IMR-90 (cell line): ENCODE data around the gene CCDC120. TPM values are rescaled to one million over a fixed set of nuclear protein-coding genes. Genes with fewer than 3 reads are reported as not detected.

ENCODE experiments used
- ATAC-seq: fragments of 200-7000 bp; cut with Tn5 transposase; 2 replicates; pipeline ENCODE4 v1.9.1; 2020; ENCODE audit warnings: low read depth, mild to moderate bottlenecking, moderate library complexity
- BruUV-seq: library from RNA; stranded (reverse); fragments of 400-500 nt; replicated peaks from 2 replicates; lab custom pipeline; 2021; lab: Mats Ljungman, UMichigan
- CTCF ChIA-PET: fragments of 300-600 bp; formaldehyde crosslinking; extraction: SDS; loops from one replicate; lab custom pipeline; 2021; ENCODE audit warnings: antibody characterized with exemption; lab: Yijun Ruan, JAX
- POLR2A ChIA-PET: fragments of 300-600 bp; sonication (Branson Sonifier 250); formaldehyde crosslinking; loops from one replicate; lab custom pipeline; 2022; ENCODE audit warnings: antibody characterized with exemption; ENCODE audit not compliant: unreplicated experiment; lab: Charles Lee
- DNase-seq: peaks from one replicate; pipeline ENCODE4 v3.0.0; 2013
- H2AFZ ChIP-seq: replicated peaks from 2 replicates; pipeline ENCODE3; 2013; ENCODE audit warnings: low read length, mild to moderate bottlenecking; ENCODE audit not compliant: poor library complexity
- H2AK5ac ChIP-seq: 2 replicates; pipeline ENCODE4 v1.6.1; 2013; ENCODE audit warnings: low read depth, low read length, inconsistent platforms
- H2AK9ac ChIP-seq: replicated peaks from 2 replicates; pipeline ENCODE3; 2013; ENCODE audit warnings: mild to moderate bottlenecking, low read depth, low read length, moderate library complexity; ENCODE audit not compliant: poor library complexity
- H2BK120ac ChIP-seq: 2 replicates; pipeline ENCODE4 v1.6.1; 2013; ENCODE audit warnings: low read depth, low read length, inconsistent platforms
- H2BK15ac ChIP-seq: 3 replicates; pipeline ENCODE4 v1.6.1; 2013; ENCODE audit warnings: low read depth, low read length, inconsistent platforms
- H2BK20ac ChIP-seq: 2 replicates; pipeline ENCODE4 v1.6.1; 2013; ENCODE audit warnings: low read depth, mild to moderate bottlenecking, inconsistent platforms, low read length, moderate library complexity
- H2BK5ac ChIP-seq: 2 replicates; pipeline ENCODE4 v1.6.1; 2013; ENCODE audit warnings: mild to moderate bottlenecking, low read depth, low read length, inconsistent platforms; ENCODE audit not compliant: poor library complexity, severe bottlenecking
- H3K14ac ChIP-seq: replicated peaks from 2 replicates; pipeline ENCODE4 v1.6.1; 2013; ENCODE audit warnings: low read depth, low read length, inconsistent platforms
- H3K18ac ChIP-seq: 2 replicates; pipeline ENCODE4 v1.6.1; 2013; ENCODE audit warnings: low read depth, low read length, control low read depth
- H3K23ac ChIP-seq: 2 replicates; pipeline ENCODE4 v1.6.1; 2013; ENCODE audit warnings: low read depth, low read length, inconsistent platforms
- H3K27ac ChIP-seq: 2 replicates; pipeline ENCODE4 v1.5.1; 2013; ENCODE audit warnings: mild to moderate bottlenecking, control low read depth, low read length; ENCODE audit not compliant: insufficient read depth
- H3K27me3 ChIP-seq: 2 replicates; pipeline ENCODE4 v1.6.1; 2013; ENCODE audit warnings: low read length; ENCODE audit not compliant: control insufficient read depth, insufficient read depth
- H3K36me3 ChIP-seq: 2 replicates; pipeline ENCODE4 v1.6.1; 2013; ENCODE audit warnings: low read length, mixed read lengths; ENCODE audit not compliant: control insufficient read depth, insufficient read depth
- H3K4ac ChIP-seq: 2 replicates; pipeline ENCODE4 v1.6.1; 2013; ENCODE audit warnings: low read depth, low read length, inconsistent platforms
- H3K4me1 ChIP-seq: 2 replicates; pipeline ENCODE4 v1.6.1; 2013; ENCODE audit warnings: low read length, mixed read lengths; ENCODE audit not compliant: control insufficient read depth, insufficient read depth
- H3K4me2 ChIP-seq: 2 replicates; pipeline ENCODE4 v1.6.1; 2013; ENCODE audit warnings: low read depth, mild to moderate bottlenecking, control low read depth, low read length, moderate library complexity
- H3K4me3 ChIP-seq: 2 replicates; pipeline ENCODE4 v1.5.1; 2013; ENCODE audit warnings: low read depth, mild to moderate bottlenecking, control low read depth, low read length, moderate library complexity; ENCODE audit not compliant: insufficient read depth
- H3K56ac ChIP-seq: 2 replicates; pipeline ENCODE4 v1.6.1; 2013; ENCODE audit warnings: low read length, inconsistent platforms; ENCODE audit not compliant: insufficient read depth; ENCODE audit errors: extremely low read depth
- H3K79me1 ChIP-seq, 2 experiments: 2 replicates each; pipeline ENCODE4 v1.6.1; 2013; ENCODE audit warnings: low read length in 2 of 2, inconsistent platforms in 1 of 2, low read depth in 1 of 2
- H3K9ac ChIP-seq: 2 replicates; pipeline ENCODE4 v1.6.1; 2013; ENCODE audit warnings: low read depth, low read length, control low read depth
- H3K9me1 ChIP-seq: 2 replicates; pipeline ENCODE4 v1.6.1; 2013; ENCODE audit warnings: low read length, inconsistent platforms; ENCODE audit not compliant: insufficient read depth
- H3K9me3 ChIP-seq: 2 replicates; pipeline ENCODE4 v1.6.1; 2013; ENCODE audit warnings: low read length; ENCODE audit not compliant: control insufficient read depth, insufficient read depth
- H4K20me1 ChIP-seq: 2 replicates; pipeline ENCODE4 v1.6.1; 2013; ENCODE audit warnings: low read length, inconsistent platforms; ENCODE audit not compliant: insufficient read depth
- H4K5ac ChIP-seq: 2 replicates; pipeline ENCODE4 v1.6.1; 2013; ENCODE audit warnings: mild to moderate bottlenecking, low read depth, low read length, control low read depth
- H4K8ac ChIP-seq, 2 experiments: 2 replicates each; pipeline ENCODE4 v1.6.1; 2013; ENCODE audit warnings: low read depth in 2 of 2, low read length in 2 of 2, control low read depth in 1 of 2, inconsistent platforms in 1 of 2
- H4K91ac ChIP-seq: 2 replicates; pipeline ENCODE4 v1.6.1; 2013; ENCODE audit warnings: low read depth, low read length, inconsistent platforms; ENCODE audit not compliant: insufficient read depth
- BHLHE40 ChIP-seq: fragments of 150-350 bp; IDR thresholded peaks from 2 replicates; pipeline ENCODE4 v1.6.1; 2016; ENCODE audit warnings: mild to moderate bottlenecking, low read depth, low read length
- CEBPB ChIP-seq: IDR thresholded peaks from 2 replicates; pipeline ENCODE4 v1.6.1; 2012; ENCODE audit warnings: low read depth, low read length, improper control_type of control experiment
- FOS ChIP-seq: fragments of 150-350 bp; IDR thresholded peaks from 2 replicates; pipeline ENCODE4 v1.6.1; 2016; ENCODE audit warnings: low read depth, low read length
- MAFK ChIP-seq: IDR thresholded peaks from 2 replicates; pipeline ENCODE4 v1.6.1; 2012; ENCODE audit warnings: low read depth, low read length, improper control_type of control experiment
- MAZ ChIP-seq: IDR thresholded peaks from 2 replicates; pipeline ENCODE4 v1.6.1; 2012; ENCODE audit warnings: low read depth, mild to moderate bottlenecking, low read length, improper control_type of control experiment, moderate library complexity, borderline replicate concordance
- MXI1 ChIP-seq: IDR thresholded peaks from 2 replicates; pipeline ENCODE4 v1.6.1; 2012; ENCODE audit warnings: low read depth, mild to moderate bottlenecking, low read length, moderate library complexity, borderline replicate concordance
- NFE2L2 ChIP-seq: fragments of 150-350 bp; IDR thresholded peaks from 2 replicates; pipeline ENCODE4 v1.6.1; 2016; ENCODE audit warnings: low read depth, mild to moderate bottlenecking, low read length
- POLR2A ChIP-seq: IDR thresholded peaks from 2 replicates; pipeline ENCODE4 v1.6.1; 2012; ENCODE audit warnings: mild to moderate bottlenecking, low read depth, low read length
- RAD21 ChIP-seq: IDR thresholded peaks from 2 replicates; pipeline ENCODE4 v1.6.1; 2012; ENCODE audit warnings: low read length, improper control_type of control experiment
- RCOR1 ChIP-seq: IDR thresholded peaks from 2 replicates; pipeline ENCODE4 v1.6.1; 2012; ENCODE audit warnings: mild to moderate bottlenecking, low read length, improper control_type of control experiment; ENCODE audit not compliant: insufficient replicate concordance
- RFX5 ChIP-seq: IDR thresholded peaks from 2 replicates; pipeline ENCODE4 v1.8.0; 2012; ENCODE audit warnings: low read depth, mild to moderate bottlenecking, low read length, moderate library complexity
- SMC3 ChIP-seq: fragments of 150-350 bp; IDR thresholded peaks from 2 replicates; pipeline ENCODE4 v1.6.1; 2016; ENCODE audit warnings: low read depth, mild to moderate bottlenecking, antibody characterized with exemption, low read length, moderate library complexity
- WGBS, 2 experiments: methylation state at CpG; one replicate each; pipeline versions ENCODE4 v1.1.5 to v1.1.7; 2013; ENCODE audit warnings: missing lambda C conversion rate in 2 of 2; ENCODE audit not compliant: insufficient read length in 1 of 2; ENCODE audit errors: extremely low coverage in 2 of 2; 5-methylcytosine and 5-hydroxymethylcytosine counted together
- dilution Hi-C: fragments of 300-500 bp; cut with HindIII; formaldehyde crosslinking; loops from one replicate; pipeline ENCODE4 v1.14.3; 2018; ENCODE audit warnings: low sequenced_read_pairs; ENCODE audit not compliant: unreplicated experiment
- in situ Hi-C: fragments of 300-500 bp; cut with MboI; formaldehyde crosslinking; loops from 3 replicates; pipeline ENCODE4 v1.14.3; 2019; ENCODE audit warnings: low sequenced_read_pairs, inconsistent platforms, mixed read lengths
- intact Hi-C: fragments of 100-400 bp; cut with micrococcal nuclease; formaldehyde crosslinking; loops from 2 replicates; pipeline ENCODE4 v1.10.0; 2022
- polyA plus RNA-seq, 3 experiments: library from polyadenylated mRNA; depleted of rRNA; stranded (reverse); fragments of >200 nt; gene quantifications; 2 replicates each; pipeline ENCODE4 v1.2.3, GENCODE V29; 2012; ENCODE audit warnings: low replicate concordance in 1 of 3
- total RNA-seq: library from RNA; depleted of rRNA; stranded (reverse); fragments of >200 nt; gene quantifications from 2 replicates; pipeline ENCODE4 v1.2.3, GENCODE V29; 2012
- TF ChIP-seq, protein P1 (sequence below): fragments of 150-350 bp; IDR thresholded peaks from 2 replicates; pipeline ENCODE4 v1.6.1; 2016; ENCODE audit warnings: low read depth, mild to moderate bottlenecking, low read length, moderate library complexity, borderline replicate concordance
- TF ChIP-seq, protein P2 (sequence below): fragments of 150-350 bp; IDR thresholded peaks from 2 replicates; pipeline ENCODE4 v1.6.1; 2017; ENCODE audit warnings: mild to moderate bottlenecking, antibody characterized with exemption, low read length, low read depth

CCDC120 gene
- total and polyA plus RNA-seq, 2 of the 4 experiments (the other 2 are of a cell fraction), result 0.18 to 2.0 TPM

GRCh38 chrX:49111791-49112190 lies 53.0 kb downstream of the CCDC120 start:
- TF ChIP-seq BHLHE40 (no peak), CEBPB (no peak), FOS (no peak), RCOR1 (no peak), MXI1 (no peak), MAFK (no peak), SMC3 (no peak), MAZ (no peak), POLR2A (no peak), NFE2L2 (no peak), RAD21 (no peak), RFX5 (no peak)
- TF ChIP-seq, protein P1, sequence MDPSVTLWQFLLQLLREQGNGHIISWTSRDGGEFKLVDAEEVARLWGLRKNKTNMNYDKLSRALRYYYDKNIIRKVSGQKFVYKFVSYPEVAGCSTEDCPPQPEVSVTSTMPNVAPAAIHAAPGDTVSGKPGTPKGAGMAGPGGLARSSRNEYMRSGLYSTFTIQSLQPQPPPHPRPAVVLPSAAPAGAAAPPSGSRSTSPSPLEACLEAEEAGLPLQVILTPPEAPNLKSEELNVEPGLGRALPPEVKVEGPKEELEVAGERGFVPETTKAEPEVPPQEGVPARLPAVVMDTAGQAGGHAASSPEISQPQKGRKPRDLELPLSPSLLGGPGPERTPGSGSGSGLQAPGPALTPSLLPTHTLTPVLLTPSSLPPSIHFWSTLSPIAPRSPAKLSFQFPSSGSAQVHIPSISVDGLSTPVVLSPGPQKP, result no peak
- TF ChIP-seq, protein P2, sequence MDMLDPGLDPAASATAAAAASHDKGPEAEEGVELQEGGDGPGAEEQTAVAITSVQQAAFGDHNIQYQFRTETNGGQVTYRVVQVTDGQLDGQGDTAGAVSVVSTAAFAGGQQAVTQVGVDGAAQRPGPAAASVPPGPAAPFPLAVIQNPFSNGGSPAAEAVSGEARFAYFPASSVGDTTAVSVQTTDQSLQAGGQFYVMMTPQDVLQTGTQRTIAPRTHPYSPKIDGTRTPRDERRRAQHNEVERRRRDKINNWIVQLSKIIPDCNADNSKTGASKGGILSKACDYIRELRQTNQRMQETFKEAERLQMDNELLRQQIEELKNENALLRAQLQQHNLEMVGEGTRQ, result no peak
- no TSS peak for BruUV-seq
- H3K36me3 ChIP-seq, result peaks cover 9% of the 10 kb centered on the region; the same call in 1 of the 2 replicates
- H3K27ac ChIP-seq, result no peak overlapping the region
- H3K4me3 ChIP-seq, result no peak overlapping the region
- no peak overlapping the region for H2BK120ac ChIP-seq
- no peak overlapping the region for H4K8ac ChIP-seq
- H2AK9ac ChIP-seq, result no peak overlapping the region
- no peak for ATAC-seq
- no peak overlapping the region for H3K4ac ChIP-seq
- H3K9ac ChIP-seq, result no peak overlapping the region
- no peaks in the 10 kb centered on the region for H4K20me1 ChIP-seq
- DNase-seq, result no peak
- H3K79me1 ChIP-seq, result no peaks in the 10 kb centered on the region
- dilution Hi-C loops (no loop called here), intact Hi-C loops (no loop called here), in situ Hi-C loops (no loop called here)
- no peak overlapping the region for H2BK5ac ChIP-seq
- H3K23ac ChIP-seq, result no peak overlapping the region
- H2AK5ac ChIP-seq, result no peak overlapping the region
- H3K18ac ChIP-seq, result no peak overlapping the region
- ChIA-PET CTCF (interaction anchor here (1.0 kb wide), 1 partner anchor 30 kb away, joined by 3 read pairs; no protein-coding TSS in a partner anchor), POLR2A (no interaction called here)
- no CpG with 5 or more reads among the region's 3 CpGs for WGBS, 2 experiments
- no peaks in the 10 kb centered on the region for H3K9me1 ChIP-seq
- no peak overlapping the region for H2BK20ac ChIP-seq
- no peak overlapping the region for H3K56ac ChIP-seq
- no peak overlapping the region for H3K14ac ChIP-seq
- no peak overlapping the region for H2BK15ac ChIP-seq
- H4K91ac ChIP-seq, result no peak overlapping the region
- H3K4me2 ChIP-seq, result no peak overlapping the region
- H3K4me1 ChIP-seq, result no peaks in the 10 kb centered on the region
- H4K5ac ChIP-seq, result no peak overlapping the region
- no peaks in the 10 kb centered on the region for H3K27me3 ChIP-seq
- H2AFZ ChIP-seq, result no peak overlapping the region
- no peaks in the 10 kb centered on the region for H3K9me3 ChIP-seq
